NCI-H2171 treated with DMSO at 0.1 percent for 48 hours (cell line): Measurements from ENCODE around the gene SYCP2L.

Experiments
- DNase-seq: peaks from one replicate; lab custom pipeline; 2025; lab: John Stamatoyannopoulos, UW

The SYCP2L gene

GRCh38 chr6:11008821-11009220, 122.0 kb downstream of the SYCP2L start:
- DNase-seq = no peak

GRCh38 chr6:11009353-11009752, 122.5 kb downstream of the SYCP2L start:
- DNase-seq = no peak

- no peak for DNase-seq
Observed at GRCh38 chr6:11011787-11012234, 125.0 kb downstream of the SYCP2L start.

GRCh38 chr6:11012295-11012754, 125.5 kb downstream of the SYCP2L start:
- no peak for DNase-seq

GRCh38 chr6:11012976-11013720, 126.3 kb downstream of the SYCP2L start:
- no peak for DNase-seq

GRCh38 chr6:11013721-11014070, 126.8 kb downstream of the SYCP2L start:
- no peak for DNase-seq

GRCh38 chr6:11015102-11015501, 128.2 kb downstream of the SYCP2L start:
- DNase-seq = no peak

- no peak for DNase-seq
Observed at GRCh38 chr6:11016452-11016851, 129.6 kb downstream of the SYCP2L start.

- no peak for DNase-seq
Observed at GRCh38 chr6:11017090-11017489, 130.2 kb downstream of the SYCP2L start.

- no peak for DNase-seq
Observed at GRCh38 chr6:11018225-11018624, 131.4 kb downstream of the SYCP2L start.

- DNase-seq = no peak
Observed at GRCh38 chr6:11021003-11021402, 134.2 kb downstream of the SYCP2L start.

- DNase-seq = no peak
Observed at GRCh38 chr6:11021714-11022113, 134.9 kb downstream of the SYCP2L start.

- DNase-seq = no peak
Observed at GRCh38 chr6:11023032-11023431, 136.2 kb downstream of the SYCP2L start.
